Superior temporal gyrus (tissue), 1 donor: Measurements from ENCODE around the gene LENG1.
"Not testable (repeated sequence)": the region's sequence is repeated elsewhere in the genome, so short reads cannot be mapped to it uniquely, and the experiment has no call there.

Source experiments
- DNase-seq: peaks from one replicate; pipeline ENCODE4 v3.0.0-alpha.2; 2016; ENCODE audit errors: extremely low spot score

LENG1 gene

DNA sequence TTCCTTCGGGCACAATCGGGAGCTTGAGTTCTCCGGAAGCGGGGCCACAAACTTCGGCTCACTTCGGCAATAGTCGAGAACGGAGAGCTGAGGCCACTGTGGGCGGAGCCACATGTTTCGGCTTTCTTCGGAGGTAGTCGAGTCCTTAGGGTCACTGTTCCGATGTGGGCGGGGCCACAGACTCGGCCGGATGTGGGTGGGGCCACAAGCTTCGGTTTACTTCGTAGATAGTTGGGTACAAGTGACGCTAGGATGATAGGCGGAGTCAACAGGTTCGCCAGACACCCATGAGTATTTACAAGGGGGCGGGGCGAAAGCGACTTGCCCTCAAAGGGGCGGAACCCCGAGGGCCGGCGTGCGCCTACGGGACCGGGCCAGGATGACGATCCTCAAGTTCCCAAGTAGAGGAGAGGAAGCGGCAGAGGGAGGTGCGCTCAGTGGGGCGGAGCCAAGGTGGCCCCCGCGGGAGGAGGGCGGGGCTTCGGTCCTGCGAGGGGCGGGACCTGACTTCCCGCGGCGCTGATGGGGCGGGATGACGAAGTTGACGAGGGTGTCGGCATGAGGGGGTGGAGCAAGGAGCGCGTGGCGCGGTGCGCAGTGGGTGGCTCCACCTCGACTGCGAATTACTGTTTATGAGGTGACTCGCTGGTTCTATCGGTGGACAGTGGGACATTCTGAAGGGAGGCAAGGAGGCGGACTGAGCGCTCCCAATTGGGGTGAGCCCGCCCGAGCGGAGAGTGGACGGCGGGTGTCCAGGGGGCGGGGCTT lies 30.4 kb upstream of the LENG1 start:
- DNase-seq: peak; percentile 100

GRCh38 chr19:54189145-54189734 lies 29.7 kb upstream of the LENG1 start, which contains the start of gene MBOAT7:
MBOAT7 (minus strand) TSS chr19:54189580; CDS start chr19:54188508, 1,072 bp downstream.
- DNase-seq: no peak

DNA sequence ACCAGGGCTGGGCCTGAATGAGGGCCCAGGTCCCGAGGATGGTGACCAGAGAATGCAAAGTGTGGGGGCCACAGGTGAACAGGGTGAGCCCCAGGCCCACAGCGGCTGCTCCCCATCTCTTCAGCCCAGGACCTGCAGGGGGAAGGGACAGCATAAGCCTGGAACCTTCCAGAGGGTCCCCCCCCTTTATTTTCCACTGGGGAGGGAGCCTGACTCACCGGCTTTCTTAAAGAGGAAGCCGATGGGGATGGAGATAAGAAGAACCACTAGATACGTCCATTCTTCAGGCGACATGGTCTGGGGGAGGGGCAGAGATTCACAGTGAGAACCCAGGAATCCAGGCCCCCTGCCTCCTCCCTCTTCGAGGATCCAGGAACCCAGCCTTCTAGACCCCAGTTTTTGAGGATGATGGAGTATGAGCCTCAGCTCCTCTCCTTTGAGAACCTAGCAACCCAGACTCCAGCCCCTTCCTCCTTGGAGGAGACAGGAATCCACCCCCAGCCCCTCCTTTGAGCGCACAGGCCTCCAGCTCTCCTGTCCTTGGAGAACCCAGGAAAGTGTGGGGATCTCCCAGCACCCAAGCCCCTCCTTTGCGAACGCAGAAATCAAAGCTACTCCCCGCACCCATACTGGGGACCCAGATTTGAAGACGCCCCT lies 28.8 kb upstream of the LENG1 start:
- no peak for DNase-seq

DNA sequence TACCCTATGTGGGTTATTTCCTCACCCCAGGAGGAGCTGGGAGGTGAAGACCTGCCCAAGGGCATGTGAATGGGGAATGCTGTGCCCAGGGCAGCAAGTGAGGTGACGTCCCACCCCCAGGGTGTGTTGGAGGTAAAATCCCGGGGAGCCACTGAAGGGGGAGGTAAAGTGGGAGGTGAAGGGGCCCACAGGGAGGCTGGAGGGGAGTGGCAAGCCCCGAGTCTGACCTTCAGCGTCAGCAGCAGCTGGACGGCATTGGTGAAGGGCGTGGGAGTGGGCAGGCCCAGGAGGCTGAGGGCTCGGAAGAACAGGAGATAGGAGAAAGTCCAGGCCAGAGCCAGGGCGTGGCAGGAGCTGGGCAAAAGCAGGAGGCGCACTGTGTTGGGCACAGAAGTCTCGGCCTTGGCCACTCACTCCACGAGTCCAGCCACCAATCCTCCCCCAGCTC lies 27.4 kb upstream of the LENG1 start:
- no peak for DNase-seq

DNA sequence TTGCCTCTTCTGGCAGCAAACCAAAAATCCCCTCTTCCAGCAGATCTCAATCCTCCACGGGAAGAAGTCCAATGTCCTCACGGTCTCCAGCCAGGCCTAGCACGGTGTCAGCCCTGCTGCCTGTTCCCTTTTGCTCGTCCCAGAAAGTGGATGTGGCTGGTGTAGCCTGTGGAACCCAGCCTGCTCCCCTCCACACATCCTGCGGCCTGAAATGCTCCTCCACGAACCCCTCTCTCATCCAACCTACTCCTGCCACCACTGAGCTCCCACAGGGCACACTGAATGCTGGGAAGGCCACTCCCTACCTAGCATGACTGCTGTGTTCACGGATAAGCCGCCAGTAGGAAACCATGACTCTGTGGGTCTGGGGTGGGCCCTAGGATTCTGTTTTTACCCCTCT lies 26.8 kb upstream of the LENG1 start:
- no peak for DNase-seq

GRCh38 chr19:54183431-54183830 lies 23.9 kb upstream of the LENG1 start:
- no peak for DNase-seq

- not testable (repeated sequence) for DNase-seq
These were observed 22.4 kb upstream of the LENG1 start for GRCh38 chr19:54181894-54182293.

DNA sequence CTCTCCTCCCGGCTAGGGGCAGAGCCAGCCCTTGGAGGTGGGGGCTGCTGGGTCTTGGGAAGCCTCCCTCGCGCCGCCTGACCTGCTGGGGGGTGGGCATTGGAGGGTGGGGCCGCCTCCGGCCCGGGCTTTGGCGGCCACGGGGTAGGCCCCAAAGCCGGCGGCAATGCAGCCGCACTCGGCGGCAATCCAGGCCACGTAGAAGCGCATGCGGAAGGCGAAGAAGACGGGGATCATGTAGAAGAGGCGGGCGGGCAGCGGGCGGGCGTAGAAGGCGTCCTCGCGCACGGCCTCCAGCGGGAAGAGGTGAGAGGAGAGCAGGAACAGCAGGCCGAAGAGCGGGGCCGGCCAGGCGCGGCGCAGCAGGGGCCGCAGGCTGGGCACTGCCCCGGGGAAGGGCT lies 21.2 kb upstream of the LENG1 start:
- DNase-seq: no peak

GRCh38 chr19:54179921-54180461 lies 20.5 kb upstream of the LENG1 start:
- DNase-seq: peak; percentile 59

DNA sequence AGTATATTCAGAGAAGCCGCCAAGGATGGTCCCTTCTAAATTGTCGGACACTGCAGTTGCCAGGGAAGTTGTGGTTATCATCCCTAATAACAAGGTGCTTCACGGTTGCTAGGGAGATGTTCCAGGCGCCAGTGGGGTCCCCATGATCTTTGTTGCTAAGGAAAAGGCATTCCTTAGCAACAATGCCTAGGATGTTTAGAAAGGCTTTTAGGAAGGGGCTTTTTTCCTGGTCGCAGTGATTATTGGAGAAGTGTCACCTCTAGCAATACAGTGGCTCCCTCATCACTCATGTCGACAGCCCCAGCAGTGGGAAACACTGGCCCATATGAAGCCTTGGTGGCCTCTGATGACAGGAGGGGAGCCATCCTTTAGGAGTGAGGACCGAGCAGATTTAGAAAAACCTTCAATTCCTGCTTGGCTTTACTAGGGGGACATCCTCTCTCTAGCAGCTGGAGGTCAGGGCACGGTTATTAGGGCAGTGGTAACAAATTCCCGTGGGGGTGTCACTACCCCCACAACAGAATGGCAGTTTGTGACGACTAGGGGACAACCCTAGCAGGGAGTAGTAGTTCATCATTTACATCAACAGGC lies 19.8 kb upstream of the LENG1 start:
- DNase-seq: no peak

GRCh38 chr19:54178581-54179261 lies 19.2 kb upstream of the LENG1 start:
- DNase-seq: peak; percentile 27

GRCh38 chr19:54173951-54174834 lies 14.7 kb upstream of the LENG1 start:
- no peak for DNase-seq

- DNase-seq: no peak
These were observed 13.8 kb upstream of the LENG1 start for GRCh38 chr19:54173359-54173699.

DNA sequence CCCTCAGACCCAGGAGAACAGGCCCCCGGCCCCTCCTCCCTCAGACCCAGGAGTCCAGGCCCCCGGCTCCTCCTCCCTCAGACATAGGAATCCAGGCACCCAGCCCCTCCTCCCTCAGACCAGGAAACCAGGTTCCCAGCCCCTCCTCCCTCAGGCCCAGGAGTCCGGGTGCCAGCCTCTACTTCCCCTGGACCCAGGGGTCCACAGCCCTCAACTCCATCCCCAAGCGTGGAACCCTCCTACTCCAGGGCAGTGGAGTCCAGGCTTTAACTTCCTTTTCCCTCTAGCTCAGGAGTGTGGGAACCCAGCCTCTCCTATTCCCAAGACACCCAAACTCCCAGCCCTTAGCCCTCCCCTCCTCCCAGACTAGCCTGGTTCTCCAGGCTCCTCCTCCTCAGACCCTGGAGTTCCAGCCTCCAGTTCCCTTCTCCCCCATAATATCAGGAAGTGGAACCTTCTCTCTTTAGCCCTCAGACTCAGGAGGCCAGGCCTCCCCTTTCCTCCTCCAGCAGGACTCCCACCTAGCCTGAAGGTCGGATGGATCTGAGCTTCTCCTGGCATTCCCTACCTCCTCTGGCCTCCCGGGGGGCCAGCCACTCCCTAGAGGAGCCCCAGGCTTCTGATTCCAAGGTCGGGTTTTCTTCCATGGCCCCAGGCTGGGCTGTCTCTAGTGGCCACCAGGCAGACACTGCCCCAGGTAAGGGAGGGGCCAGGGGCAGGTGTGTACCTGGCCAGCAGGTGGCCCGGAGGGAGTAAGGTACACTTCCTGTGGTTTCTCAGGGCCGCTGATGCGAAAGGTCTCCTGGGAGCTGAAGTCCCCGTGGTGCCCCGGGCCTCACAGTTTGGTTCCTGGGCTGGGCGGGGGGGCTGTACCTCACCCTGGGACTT lies 13.2 kb upstream of the LENG1 start, which contains the start of gene TMC4:
Gene TMC4, minus strand, starts transcription at position 690 of the 888 bp plus-strand sequence. Its CDS starts 43 bp downstream, at position 647.
- DNase-seq: no peak

GRCh38 chr19:54171736-54172431 lies 12.4 kb upstream of the LENG1 start:
- DNase-seq: not testable (repeated sequence)

GRCh38 chr19:54169149-54169740 lies 9.7 kb upstream of the LENG1 start:
- no peak for DNase-seq

DNA sequence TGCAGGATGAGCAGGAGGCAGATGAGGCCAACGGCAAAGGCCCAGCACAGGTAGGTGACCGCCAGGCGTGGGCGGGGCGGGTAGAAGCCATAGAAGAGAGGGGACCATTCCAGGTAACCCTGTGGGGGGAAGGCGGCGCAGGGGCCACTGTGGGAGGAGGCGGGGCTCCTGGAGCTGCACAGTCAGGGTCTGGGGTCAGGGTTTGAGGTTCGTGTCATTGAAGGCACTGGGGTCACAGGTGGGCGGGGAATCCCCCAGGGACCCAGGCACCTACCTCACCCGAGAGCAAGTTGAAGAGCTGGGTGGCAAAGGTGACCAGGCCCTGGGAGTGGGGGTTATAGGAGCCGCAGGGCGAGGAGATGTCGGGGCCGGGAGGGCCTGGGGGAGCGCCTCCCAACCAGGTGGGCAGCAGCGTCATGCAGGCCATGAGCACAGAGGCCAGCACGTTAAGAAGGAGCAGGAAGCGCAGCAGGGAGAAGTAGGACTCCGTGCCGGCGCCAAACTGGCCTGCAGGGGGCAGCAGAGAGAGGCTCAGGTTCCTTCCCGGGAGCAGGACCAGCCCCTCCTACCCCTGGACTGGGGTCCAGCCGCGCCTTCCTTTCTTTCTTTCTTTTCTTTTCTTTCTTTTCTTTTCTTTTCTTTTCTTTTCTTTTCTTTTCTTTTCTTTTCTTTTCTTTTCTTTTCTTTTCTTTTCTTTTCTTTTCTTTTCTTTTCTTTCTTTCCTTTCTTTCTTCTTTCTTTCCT lies 8.8 kb upstream of the LENG1 start:
- DNase-seq: peak; percentile 90

DNA sequence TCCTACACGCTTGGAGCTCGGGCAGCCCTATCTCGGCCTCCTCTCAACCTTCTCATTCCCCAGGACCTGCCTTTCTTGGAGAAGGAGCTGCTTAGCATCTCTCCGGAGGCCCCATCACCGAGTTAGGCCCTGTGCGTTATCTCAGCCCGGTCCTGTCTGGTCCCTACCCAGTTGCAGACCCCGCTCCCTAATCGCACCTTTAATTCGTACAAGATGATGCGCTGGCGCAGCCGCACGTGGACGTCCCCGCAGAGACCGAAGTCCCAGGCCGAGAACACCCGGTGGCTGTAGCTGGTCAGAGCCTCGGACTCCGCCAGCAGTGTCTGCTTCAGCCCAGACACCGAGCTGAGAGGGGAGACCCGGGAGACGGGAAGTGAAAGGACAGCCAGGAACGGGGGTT lies 5.7 kb upstream of the LENG1 start:
- no peak for DNase-seq
